Subcutaneous adipose tissue (tissue), 4 donors: Measurements from ENCODE around the gene CIITA. TPM values are rescaled to one million over a fixed set of nuclear protein-coding genes. Genes with fewer than 3 reads are reported as not detected.

ENCODE experiments used
- total RNA-seq, 4 donors: library from RNA; depleted of rRNA; stranded (reverse); fragments of >200 nt; gene quantifications; one replicate each; pipeline ENCODE4 v1.1.0, GENCODE V29; 2016
- TF ChIP-seq, protein P1 (sequence below): fragments of 450-650 bp; IDR thresholded peaks from one replicate; pipeline ENCODE4 v1.5.1; 2016; ENCODE audit warnings: low read depth, mild to moderate bottlenecking, control low read depth, antibody characterized with exemption, moderate library complexity

The CIITA gene
- total RNA-seq, 4 donors from 2014 or later, result 2.8 to 65.0 (median 13.5) TPM

DNA sequence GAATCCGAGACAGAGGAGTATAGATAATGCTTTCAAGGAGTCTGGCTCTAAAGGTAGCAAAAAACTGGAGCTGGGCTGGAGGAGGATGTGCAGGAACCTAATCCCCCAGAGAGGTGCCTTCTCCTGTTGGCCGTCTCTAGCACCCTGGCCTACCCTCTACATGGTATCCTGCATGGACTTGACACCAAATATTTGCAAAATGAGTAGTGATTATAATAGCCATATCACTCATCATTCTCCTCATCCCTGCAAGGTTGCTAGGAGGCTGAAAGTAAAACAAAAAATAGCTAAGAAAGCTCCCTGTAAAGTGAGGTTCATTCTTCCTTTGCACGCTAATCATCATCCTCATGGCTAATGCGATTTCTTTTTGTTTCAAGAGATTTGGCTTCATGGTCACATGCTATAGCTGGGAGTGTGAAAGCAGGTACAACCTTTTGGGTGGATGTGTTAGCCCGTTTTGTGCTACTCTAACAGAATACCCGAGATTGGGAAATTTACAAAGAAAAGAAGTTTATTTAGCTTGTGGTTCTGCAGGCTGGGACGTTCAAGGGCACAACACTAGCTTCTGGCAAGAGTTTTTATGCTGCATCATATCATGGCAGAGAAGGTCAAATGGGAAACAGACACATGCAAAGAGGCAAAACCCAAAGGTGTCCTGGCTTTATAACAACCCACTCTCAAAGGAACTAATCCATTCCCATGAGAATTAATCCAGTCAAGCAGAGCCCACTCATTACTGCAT, 27.1 kb upstream of the CIITA start:
- TF ChIP-seq, protein P1, sequence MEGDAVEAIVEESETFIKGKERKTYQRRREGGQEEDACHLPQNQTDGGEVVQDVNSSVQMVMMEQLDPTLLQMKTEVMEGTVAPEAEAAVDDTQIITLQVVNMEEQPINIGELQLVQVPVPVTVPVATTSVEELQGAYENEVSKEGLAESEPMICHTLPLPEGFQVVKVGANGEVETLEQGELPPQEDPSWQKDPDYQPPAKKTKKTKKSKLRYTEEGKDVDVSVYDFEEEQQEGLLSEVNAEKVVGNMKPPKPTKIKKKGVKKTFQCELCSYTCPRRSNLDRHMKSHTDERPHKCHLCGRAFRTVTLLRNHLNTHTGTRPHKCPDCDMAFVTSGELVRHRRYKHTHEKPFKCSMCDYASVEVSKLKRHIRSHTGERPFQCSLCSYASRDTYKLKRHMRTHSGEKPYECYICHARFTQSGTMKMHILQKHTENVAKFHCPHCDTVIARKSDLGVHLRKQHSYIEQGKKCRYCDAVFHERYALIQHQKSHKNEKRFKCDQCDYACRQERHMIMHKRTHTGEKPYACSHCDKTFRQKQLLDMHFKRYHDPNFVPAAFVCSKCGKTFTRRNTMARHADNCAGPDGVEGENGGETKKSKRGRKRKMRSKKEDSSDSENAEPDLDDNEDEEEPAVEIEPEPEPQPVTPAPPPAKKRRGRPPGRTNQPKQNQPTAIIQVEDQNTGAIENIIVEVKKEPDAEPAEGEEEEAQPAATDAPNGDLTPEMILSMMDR, result no peak

DNA sequence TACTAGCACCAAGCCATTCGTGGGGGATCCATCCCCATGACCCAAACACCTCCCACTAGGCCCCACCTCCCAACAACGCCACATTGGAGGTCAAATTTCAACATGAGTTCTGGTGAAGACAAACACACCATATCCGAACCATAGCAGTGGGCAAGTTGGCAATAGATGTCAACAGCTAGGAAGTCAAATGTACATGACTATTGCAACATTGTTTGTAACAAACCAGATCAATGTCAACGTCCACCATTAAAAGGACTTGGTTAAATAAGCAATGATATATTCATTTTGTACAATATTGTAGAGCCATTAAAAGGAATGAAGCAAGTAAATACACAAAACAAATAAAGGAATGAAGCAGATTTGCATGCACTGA, 26.5 kb upstream of the CIITA start:
- TF ChIP-seq, protein P1, result no peak

DNA sequence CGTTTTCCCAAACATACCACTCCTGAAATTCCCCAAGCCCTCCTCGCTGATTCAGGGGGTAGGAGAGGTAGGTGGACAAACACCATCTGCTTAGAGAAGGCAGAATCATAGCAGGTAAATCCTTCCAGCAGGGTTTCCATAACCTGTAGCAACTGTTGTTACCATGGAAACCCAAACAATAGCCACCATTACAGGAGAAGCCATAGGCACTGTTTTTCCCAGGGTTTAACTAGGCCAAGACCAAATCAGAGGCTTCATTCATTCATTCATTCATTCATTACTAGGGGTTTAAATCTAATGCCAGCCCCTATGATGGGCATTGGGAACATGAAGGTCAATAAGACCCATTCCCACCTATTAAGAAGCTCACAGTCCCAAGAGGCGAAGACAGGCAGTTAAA, 25.5 kb upstream of the CIITA start:
- TF ChIP-seq, protein P1, result no peak

DNA sequence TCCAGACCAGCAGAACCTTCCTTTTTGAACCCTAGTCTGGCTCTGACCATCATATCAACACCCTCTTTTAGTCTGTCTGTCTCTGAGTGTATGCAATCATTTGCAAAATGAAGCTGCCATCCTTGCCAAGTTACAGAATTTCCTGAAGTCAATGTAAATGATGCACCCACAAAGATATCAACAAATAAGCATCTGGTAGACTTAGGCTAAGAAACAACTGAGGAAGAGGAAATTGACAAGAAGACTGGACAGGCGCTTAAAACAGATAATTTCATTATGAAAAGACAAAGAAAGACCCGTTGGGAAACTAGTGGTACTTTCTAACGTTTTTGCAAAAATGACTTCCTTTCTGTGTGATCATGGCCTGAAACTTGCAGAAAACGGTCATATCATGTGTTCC, 24.7 kb upstream of the CIITA start:
- TF ChIP-seq, protein P1, result no peak

DNA sequence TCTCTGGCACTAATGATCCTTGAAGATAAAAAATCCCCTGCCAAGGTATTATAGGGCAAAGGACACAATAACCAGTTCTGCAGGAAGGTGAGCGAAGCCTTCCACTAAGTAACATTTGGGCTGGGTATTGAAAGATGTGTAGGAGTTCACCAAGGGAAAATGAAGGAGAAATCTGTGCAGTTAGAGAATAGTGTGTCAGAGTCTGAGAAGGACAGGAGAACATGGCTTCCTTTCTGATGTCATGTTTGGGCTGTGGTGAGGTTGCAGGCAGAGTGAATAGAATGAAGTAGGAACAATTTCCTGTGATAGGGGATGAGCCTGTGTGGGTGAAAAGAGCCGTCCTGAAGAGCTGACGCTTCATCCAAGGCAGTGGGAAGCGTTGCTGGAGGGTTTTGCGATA, 24.1 kb upstream of the CIITA start:
- TF ChIP-seq, protein P1, result no peak

DNA sequence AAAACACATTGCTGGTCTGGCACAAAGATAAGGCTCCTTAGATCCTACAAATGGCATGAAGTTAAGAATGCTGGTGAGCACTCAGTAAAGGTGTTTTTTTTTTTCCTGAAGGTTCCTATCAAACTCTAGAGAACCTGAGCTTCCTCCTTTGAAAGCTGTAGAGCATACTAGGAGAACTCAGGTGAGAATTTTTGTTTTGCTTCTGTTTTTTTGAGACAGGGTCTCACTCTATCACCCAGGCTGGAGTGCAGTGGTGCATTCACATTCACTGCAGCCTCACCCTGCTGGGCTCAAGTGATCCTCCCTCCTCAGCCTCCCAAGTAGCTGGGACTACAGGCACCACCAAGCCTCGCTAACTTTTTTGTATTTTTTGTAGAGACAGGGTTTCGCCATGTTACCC, 21.0 kb upstream of the CIITA start:
- TF ChIP-seq, protein P1, result no peak

DNA sequence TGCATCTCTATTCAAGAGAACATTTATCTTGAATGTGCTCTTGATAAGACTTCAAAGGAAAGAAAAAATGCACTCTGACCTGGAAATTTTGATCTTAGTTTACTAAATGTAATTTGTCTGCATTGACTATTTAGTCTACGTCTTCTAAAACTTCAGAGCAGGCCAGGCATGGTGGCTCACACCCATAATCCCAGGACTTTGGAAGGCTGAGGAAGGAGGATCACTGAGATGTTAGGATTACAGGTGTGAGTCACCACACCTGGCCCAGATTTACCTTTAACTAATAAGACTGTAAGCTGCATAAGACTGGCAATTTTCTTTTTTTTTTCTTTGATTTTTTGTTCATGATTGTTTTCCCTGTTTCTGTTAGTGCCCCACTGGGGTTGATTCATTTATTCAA, 18.8 kb upstream of the CIITA start:
- TF ChIP-seq, protein P1, result no peak
